ENCODE measurements around the gene PDSS2. TPM values are rescaled to one million over a fixed set of nuclear protein-coding genes. Genes with fewer than 3 reads are reported as not detected.
"Not testable (repeated sequence)": the region's sequence is repeated elsewhere in the genome, so short reads cannot be mapped to it uniquely, and the experiment has no call there.

The PDSS2 gene
- polyA plus RNA-seq, 4 donors: 6.5 to 14.8 (median 11.6) TPM

DNA sequence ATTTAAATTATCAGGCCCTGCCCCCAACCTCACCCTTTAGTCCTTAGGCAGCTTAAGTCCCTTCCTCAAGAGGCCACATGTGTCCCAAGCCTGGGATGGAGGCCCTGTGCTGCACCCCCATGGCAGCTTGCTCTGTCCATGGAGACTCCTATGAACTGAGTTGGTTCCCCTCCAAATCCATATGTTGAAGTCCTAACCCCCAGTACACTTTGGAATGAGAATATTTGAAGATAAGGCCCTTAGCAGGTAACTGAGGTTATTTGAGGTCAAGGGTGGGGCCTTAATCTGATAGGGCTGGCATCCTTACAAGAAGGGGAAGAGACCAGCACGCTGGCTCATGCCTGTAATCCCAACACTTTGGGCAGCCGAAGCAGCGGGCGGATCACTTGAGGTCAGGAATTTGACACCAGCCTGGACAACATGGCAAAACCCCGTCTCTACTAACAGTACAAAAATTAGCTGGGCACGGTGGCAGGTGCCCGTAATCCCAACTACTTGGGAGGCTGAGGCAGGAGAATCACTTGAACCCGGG, 337.3 kb downstream of the PDSS2 start:
- FAIRE-seq (no peak), DNase-seq (peak in 1 of 2 donors; percentile 39)
- peaks cover 0 to 4% (median 0%) of the 10 kb centered on the region in 3 donors for H3K4me1 ChIP-seq (ENCODE audit: control insufficient read depth in 3 of 3, insufficient read depth in 2 of 3, low read depth in 1 of 3, low read length in 2 of 3)
- H3K9me3 ChIP-seq (ENCODE audit: control insufficient read depth in 2 of 2, insufficient read depth in 1 of 2, low read depth in 1 of 2, low read length in 1 of 2): no peaks in the 10 kb centered on the region
- WGBS, 3 donors: 73 to 77% (median 74%) methylated on average over 8 of the region's 8 CpGs
- H3K27ac ChIP-seq (ENCODE audit: low read depth in 1 of 3, low read length in 2 of 3): no peak overlapping the region
- H3K4me3 ChIP-seq (ENCODE audit: low read depth in 1 of 3, low read length in 3 of 3): no peak overlapping the region
- H3K36me3 ChIP-seq (ENCODE audit: control insufficient read depth in 3 of 3, insufficient read depth in 2 of 3, low read depth in 1 of 3, low read length in 3 of 3): no peaks in the 10 kb centered on the region
- H3K27me3 ChIP-seq (ENCODE audit: control insufficient read depth in 3 of 3, insufficient read depth in 3 of 3, low read length in 3 of 3): no peaks in the 10 kb centered on the region

DNA sequence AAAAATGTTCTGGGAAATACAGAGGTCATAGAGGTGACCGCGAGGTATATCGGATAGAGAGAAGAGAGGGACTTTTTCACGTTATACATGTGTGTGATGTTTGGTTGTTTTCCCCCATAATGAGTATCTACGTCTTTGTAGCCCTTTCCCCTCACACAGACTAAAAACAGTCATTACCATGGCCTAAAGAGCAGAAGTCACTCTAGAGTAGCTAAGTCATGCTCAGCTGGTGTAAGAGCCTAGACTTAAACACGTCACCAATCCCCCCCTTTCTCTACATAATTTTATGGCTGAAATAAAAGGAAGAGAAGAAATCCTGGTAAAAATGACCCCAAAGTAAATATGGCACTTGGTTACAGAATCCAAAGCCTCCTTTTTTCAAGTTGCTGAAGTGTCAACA, 338.1 kb downstream of the PDSS2 start:
- no peak overlapping the region for H3K4me3 ChIP-seq (ENCODE audit: low read depth in 1 of 3, low read length in 3 of 3)
- H3K9me3 ChIP-seq (ENCODE audit: control insufficient read depth in 2 of 2, insufficient read depth in 1 of 2, low read depth in 1 of 2, low read length in 1 of 2): no peaks in the 10 kb centered on the region
- no peaks in the 10 kb centered on the region for H3K36me3 ChIP-seq (ENCODE audit: control insufficient read depth in 3 of 3, insufficient read depth in 2 of 3, low read depth in 1 of 3, low read length in 3 of 3)
- DNase-seq (no peak), FAIRE-seq (no peak)
- WGBS, 3 donors: 93 to 96% (median 95%) methylated on average over 6 of the region's 6 CpGs
- H3K4me1 ChIP-seq (ENCODE audit: control insufficient read depth in 3 of 3, insufficient read depth in 2 of 3, low read depth in 1 of 3, low read length in 2 of 3): peaks cover 0 to 4% (median 0%) of the 10 kb centered on the region in 3 donors
- no peak overlapping the region for H3K27ac ChIP-seq (ENCODE audit: low read depth in 1 of 3, low read length in 2 of 3)
- no peaks in the 10 kb centered on the region for H3K27me3 ChIP-seq (ENCODE audit: control insufficient read depth in 3 of 3, insufficient read depth in 3 of 3, low read length in 3 of 3)

DNA sequence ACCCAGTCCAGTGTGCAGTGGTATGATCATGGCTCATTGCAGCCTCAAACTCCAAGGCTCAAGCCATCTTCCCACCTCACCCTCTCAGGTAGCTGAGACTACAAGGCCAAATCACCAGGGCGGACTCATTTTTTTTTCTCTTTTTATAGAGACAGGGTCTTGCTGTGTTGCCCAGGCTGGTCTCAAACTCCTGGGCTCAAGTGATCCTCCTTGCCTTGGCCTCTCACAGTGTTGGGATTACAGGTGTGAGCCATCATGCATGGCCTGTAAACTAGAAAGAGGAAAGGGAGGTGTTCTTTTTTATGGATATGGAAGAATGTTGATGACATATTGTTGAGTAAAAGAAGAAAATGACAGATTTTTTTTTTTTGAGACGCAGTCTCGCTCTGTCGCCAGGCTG, 339.0 kb downstream of the PDSS2 start:
- Histone ChIP-seq H3K4me3 (ENCODE audit: low read depth in 1 of 3, low read length in 3 of 3) (no peak overlapping the region), H3K4me1 (ENCODE audit: control insufficient read depth in 3 of 3, insufficient read depth in 2 of 3, low read depth in 1 of 3, low read length in 2 of 3) (peaks cover 0 to 4% (median 0%) of the 10 kb centered on the region in 3 donors), H3K36me3 (ENCODE audit: control insufficient read depth in 3 of 3, insufficient read depth in 2 of 3, low read depth in 1 of 3, low read length in 3 of 3) (no peaks in the 10 kb centered on the region), H3K9me3 (ENCODE audit: control insufficient read depth in 2 of 2, insufficient read depth in 1 of 2, low read depth in 1 of 2, low read length in 1 of 2) (no peaks in the 10 kb centered on the region), H3K27me3 (ENCODE audit: control insufficient read depth in 3 of 3, insufficient read depth in 3 of 3, low read length in 3 of 3) (no peaks in the 10 kb centered on the region), H3K27ac (ENCODE audit: low read depth in 1 of 3, low read length in 2 of 3) (no peak overlapping the region)
- 83 to 99% (median 96%) methylated on average over 4 of the region's 4 CpGs for WGBS, 3 donors
- DNase-seq (no peak), FAIRE-seq (no peak)

DNA sequence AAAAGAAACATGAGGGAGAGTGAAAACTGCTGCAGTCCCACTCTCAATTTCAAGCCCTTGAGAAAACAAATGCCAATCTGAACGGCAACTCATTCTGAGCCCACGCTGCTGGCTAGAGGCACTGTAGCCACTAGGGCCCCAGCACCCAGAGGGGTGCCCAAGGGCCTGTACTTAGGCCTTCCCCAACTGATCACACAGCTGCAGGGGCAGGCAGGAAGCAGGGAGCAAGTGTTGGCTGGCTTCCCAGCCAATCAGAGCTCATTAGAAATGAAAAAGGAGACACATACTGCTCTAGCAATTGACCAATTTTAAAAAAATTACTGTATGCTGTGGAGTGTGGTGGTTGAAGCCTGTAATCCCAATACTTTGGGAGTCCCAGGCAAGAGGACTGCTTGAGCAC, 340.4 kb downstream of the PDSS2 start:
- H3K27me3 ChIP-seq (ENCODE audit: control insufficient read depth in 3 of 3, insufficient read depth in 3 of 3, low read length in 3 of 3): no peaks in the 10 kb centered on the region
- H3K4me3 ChIP-seq (ENCODE audit: low read depth in 1 of 3, low read length in 3 of 3): no peak overlapping the region
- 60 to 73% (median 62%) methylated on average over 2 of the region's 2 CpGs for WGBS, 3 donors
- H3K4me1 ChIP-seq (ENCODE audit: control insufficient read depth in 3 of 3, insufficient read depth in 2 of 3, low read depth in 1 of 3, low read length in 2 of 3): peaks cover 0 to 4% (median under 1%) of the 10 kb centered on the region in 3 donors
- H3K27ac ChIP-seq (ENCODE audit: low read depth in 1 of 3, low read length in 2 of 3): no peak overlapping the region
- FAIRE-seq (no peak), DNase-seq (no peak)
- H3K36me3 ChIP-seq (ENCODE audit: control insufficient read depth in 3 of 3, insufficient read depth in 2 of 3, low read depth in 1 of 3, low read length in 3 of 3): no peaks in the 10 kb centered on the region
- H3K9me3 ChIP-seq (ENCODE audit: control insufficient read depth in 2 of 2, insufficient read depth in 1 of 2, low read depth in 1 of 2, low read length in 1 of 2): no peaks in the 10 kb centered on the region

DNA sequence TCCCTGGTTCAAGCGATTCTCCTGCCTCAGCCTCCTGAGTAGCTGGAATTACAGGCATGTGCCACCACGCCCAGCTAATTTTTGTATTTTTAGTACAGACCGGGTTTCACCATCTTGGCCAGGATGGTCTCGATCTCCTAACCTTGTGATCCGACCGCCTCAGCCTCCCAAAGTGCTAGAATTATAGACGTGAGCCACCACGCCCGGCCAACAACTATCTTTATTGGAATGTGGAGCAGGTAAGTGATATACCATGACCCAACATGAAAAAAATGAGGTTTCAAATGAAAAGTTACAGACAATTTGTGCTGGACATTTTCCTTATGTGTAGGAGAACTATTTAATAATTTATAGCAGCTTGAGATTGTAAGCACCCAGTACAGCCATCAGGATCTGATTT, 340.8 kb downstream of the PDSS2 start:
- H3K27ac ChIP-seq (ENCODE audit: low read depth in 1 of 3, low read length in 2 of 3); H3K4me1 ChIP-seq (ENCODE audit: control insufficient read depth in 3 of 3, insufficient read depth in 2 of 3, low read depth in 1 of 3, low read length in 2 of 3); H3K27me3 ChIP-seq (ENCODE audit: control insufficient read depth in 3 of 3, insufficient read depth in 3 of 3, low read length in 3 of 3); H3K4me3 ChIP-seq (ENCODE audit: low read depth in 1 of 3, low read length in 3 of 3); H3K9me3 ChIP-seq (ENCODE audit: control insufficient read depth in 2 of 2, insufficient read depth in 1 of 2, low read depth in 1 of 2, low read length in 1 of 2); H3K36me3 ChIP-seq (ENCODE audit: control insufficient read depth in 3 of 3, insufficient read depth in 2 of 3, low read depth in 1 of 3, low read length in 3 of 3); FAIRE-seq; DNase-seq: not testable (repeated sequence)
- 85 to 90% (median 86%) methylated on average over 9 of the region's 9 CpGs for WGBS, 3 donors

DNA sequence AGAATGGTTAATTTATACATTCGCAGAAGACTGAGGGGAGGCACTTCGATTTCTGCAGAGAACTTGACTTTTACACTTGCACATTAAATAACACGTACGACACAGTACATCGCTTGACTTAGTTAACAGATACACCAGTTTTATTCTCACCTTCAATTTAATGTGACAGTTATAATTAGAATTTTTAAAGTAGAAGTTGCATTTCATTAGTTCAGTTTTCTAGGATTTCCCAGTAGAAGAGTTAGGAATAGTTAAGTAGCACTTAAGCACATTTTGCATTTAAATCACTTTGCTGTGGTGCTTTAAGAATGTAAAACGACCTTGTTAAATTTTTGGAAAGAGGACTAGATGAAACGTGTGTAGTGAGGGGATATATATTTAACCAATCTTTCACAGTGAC, 342.4 kb downstream of the PDSS2 start:
- 36 to 65% (median 63%) methylated on average over 7 of the region's 7 CpGs for WGBS, 3 donors
- H3K9me3 ChIP-seq (ENCODE audit: control insufficient read depth in 2 of 2, insufficient read depth in 1 of 2, low read depth in 1 of 2, low read length in 1 of 2): no peaks in the 10 kb centered on the region
- peaks cover 0 to 9% (median 1%) of the 10 kb centered on the region in 3 donors for H3K4me1 ChIP-seq (ENCODE audit: control insufficient read depth in 3 of 3, insufficient read depth in 2 of 3, low read depth in 1 of 3, low read length in 2 of 3)
- H3K4me3 ChIP-seq (ENCODE audit: low read depth in 1 of 3, low read length in 3 of 3): peak overlapping the region in 1 of 3 donors; percentile 42
- H3K27ac ChIP-seq (ENCODE audit: low read depth in 1 of 3, low read length in 2 of 3): no peak overlapping the region
- no peak for FAIRE-seq
- no peaks in the 10 kb centered on the region for H3K27me3 ChIP-seq (ENCODE audit: control insufficient read depth in 3 of 3, insufficient read depth in 3 of 3, low read length in 3 of 3)
- no peaks in the 10 kb centered on the region for H3K36me3 ChIP-seq (ENCODE audit: control insufficient read depth in 3 of 3, insufficient read depth in 2 of 3, low read depth in 1 of 3, low read length in 3 of 3)
- DNase-seq: no peak

DNA sequence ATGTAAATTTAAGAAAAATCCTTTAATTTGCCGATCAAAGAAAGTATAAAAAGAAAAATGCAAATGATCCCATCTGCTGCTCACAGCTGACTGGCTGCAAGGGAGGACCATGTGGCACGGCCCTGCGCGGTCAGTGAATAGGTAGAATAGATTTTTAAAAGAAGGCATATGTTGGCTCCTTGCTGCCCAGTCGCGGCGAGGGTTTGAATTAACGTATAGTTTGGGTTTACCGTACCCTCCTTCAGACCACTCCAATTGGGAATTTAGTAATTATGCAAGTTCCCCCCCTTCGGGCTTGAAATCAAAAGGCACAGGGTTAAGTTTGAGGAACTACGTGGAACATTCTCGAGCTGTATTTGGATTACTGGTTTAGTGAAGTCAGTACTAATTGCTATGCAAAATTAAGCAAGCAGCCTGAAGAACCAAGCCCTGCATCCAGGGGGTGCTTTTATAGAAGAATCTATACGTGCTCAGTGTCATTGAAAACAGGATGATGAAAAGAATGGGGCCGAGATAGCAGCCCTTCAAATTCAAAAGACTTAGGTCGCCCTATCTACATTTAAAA, 343.0 kb downstream of the PDSS2 start:
- WGBS, 3 donors: 3% methylated on average over 15 of the region's 15 CpGs
- DNase-seq (peak; percentile 49 to 63), FAIRE-seq (no peak)
- Histone ChIP-seq H3K9me3 (ENCODE audit: control insufficient read depth in 2 of 2, insufficient read depth in 1 of 2, low read depth in 1 of 2, low read length in 1 of 2) (no peaks in the 10 kb centered on the region), H3K36me3 (ENCODE audit: control insufficient read depth in 3 of 3, insufficient read depth in 2 of 3, low read depth in 1 of 3, low read length in 3 of 3) (no peaks in the 10 kb centered on the region), H3K27me3 (ENCODE audit: control insufficient read depth in 3 of 3, insufficient read depth in 3 of 3, low read length in 3 of 3) (no peaks in the 10 kb centered on the region), H3K4me3 (ENCODE audit: low read depth in 1 of 3, low read length in 3 of 3) (peak overlapping the region in 2 of 3 donors; percentile 42 to 94), H3K4me1 (ENCODE audit: control insufficient read depth in 3 of 3, insufficient read depth in 2 of 3, low read depth in 1 of 3, low read length in 2 of 3) (peaks cover 0 to 9% (median 0%) of the 10 kb centered on the region in 3 donors), H3K27ac (ENCODE audit: low read depth in 1 of 3, low read length in 2 of 3) (peak overlapping the region in 1 of 3 donors; percentile 57)

DNA sequence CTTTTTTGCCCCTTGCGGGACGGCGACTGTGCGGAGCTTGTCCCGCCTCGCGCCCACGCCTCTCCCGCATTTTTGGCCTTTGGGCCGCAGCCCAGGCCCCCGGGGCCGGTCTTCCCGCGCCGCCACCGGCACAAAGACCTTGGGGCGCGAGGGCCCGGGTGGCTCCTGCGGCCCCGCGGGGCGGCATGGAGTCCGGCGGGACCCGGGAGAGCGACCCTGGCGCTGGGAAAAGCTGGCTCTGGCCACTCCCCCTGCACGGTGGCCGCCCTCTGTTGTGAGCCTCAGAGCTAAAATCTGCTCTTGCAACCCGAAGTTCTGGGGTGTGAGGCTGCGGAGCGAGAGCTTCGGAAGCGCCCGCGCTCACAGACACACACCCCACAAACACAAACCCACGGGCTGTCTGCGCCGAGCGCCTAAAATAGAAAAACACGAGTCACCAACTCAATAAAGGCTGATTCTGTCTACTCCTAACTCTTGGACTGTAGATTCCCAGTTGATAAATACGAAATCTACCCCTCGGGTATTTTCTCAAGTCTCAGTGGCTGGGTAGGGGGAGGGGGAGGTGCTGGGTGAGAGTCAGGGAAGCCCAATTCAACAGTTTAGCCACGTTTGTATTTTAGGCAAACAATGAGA, 343.6 kb downstream of the PDSS2 start:
- peak overlapping the region; percentile 42 to 94 (median 89) for H3K4me3 ChIP-seq (ENCODE audit: low read depth in 1 of 3, low read length in 3 of 3)
- no peak for FAIRE-seq
- peak overlapping the region in 2 of 3 donors; percentile 57 to 69 for H3K27ac ChIP-seq (ENCODE audit: low read depth in 1 of 3, low read length in 2 of 3)

More for the DNA sequence above, 343.6 kb downstream of the PDSS2 start:
- DNase-seq: peak; percentile 43 to 81
- Histone ChIP-seq H3K36me3 (ENCODE audit: control insufficient read depth in 3 of 3, insufficient read depth in 2 of 3, low read depth in 1 of 3, low read length in 3 of 3) (peaks cover 0 to under 1% (median 0%) of the 10 kb centered on the region in 3 donors), H3K27me3 (ENCODE audit: control insufficient read depth in 3 of 3, insufficient read depth in 3 of 3, low read length in 3 of 3) (no peaks in the 10 kb centered on the region), H3K9me3 (ENCODE audit: control insufficient read depth in 2 of 2, insufficient read depth in 1 of 2, low read depth in 1 of 2, low read length in 1 of 2) (no peaks in the 10 kb centered on the region), H3K4me1 (ENCODE audit: control insufficient read depth in 3 of 3, insufficient read depth in 2 of 3, low read depth in 1 of 3, low read length in 2 of 3) (peaks cover 0 to 9% (median 0%) of the 10 kb centered on the region in 3 donors)
- 0 to 1% (median 0%) methylated on average over 44 to 45 of the region's 45 CpGs for WGBS, 3 donors

All from small intestine (tissue), 7 donors.